B cell (primary cell): Measurements from ENCODE around the gene ZFAND4.

ENCODE experiments used
- CTCF ChIP-seq: fragments of 200-600 bp; IDR thresholded peaks from one replicate; pipeline ENCODE4 v1.8.0; 2022; ENCODE audit warnings: antibody characterized with exemption, mild to moderate bottlenecking
- EZH2 ChIP-seq: IDR thresholded peaks from 2 replicates; pipeline ENCODE4 v1.6.1; 2012; ENCODE audit warnings: borderline replicate concordance, low read depth, mild to moderate bottlenecking, moderate library complexity, low read length; ENCODE audit not compliant: insufficient read depth, poor library complexity, severe bottlenecking

- TF ChIP-seq CTCF = no peak
- TF ChIP-seq EZH2 = no peak
Measured at GRCh38 chr10:45653454-45653853, 19.1 kb downstream of the ZFAND4 start.
